Endometrial microvascular endothelial cells (primary cell): ENCODE measurements around the gene PGAM2. TPM values are rescaled to one million over a fixed set of nuclear protein-coding genes. Genes with fewer than 3 reads are reported as not detected.

ENCODE experiments used
- total RNA-seq: library from RNA; depleted of rRNA; stranded (reverse); fragments of >200 nt; gene quantifications from one replicate; pipeline ENCODE4 v1.2.3, GENCODE V29; 2015; ENCODE audit errors: inconsistent ontology term

PGAM2 gene
- total RNA-seq, 1 donor from 2014 or later: not detected

Other genes with a start within 250 kb of the PGAM2 start
- 155 TPM for gene MRPS24, start 196.1 kb downstream of the PGAM2 start, total RNA-seq
- gene URGCP, start 159.0 kb downstream of the PGAM2 start, total RNA-seq: 20.0 TPM
- 24.8 TPM for gene UBE2D4, start 139.1 kb downstream of the PGAM2 start, total RNA-seq
- gene SPDYE1, start 67.7 kb downstream of the PGAM2 start, total RNA-seq: not detected
- gene DBNL, start 20.9 kb downstream of the PGAM2 start, total RNA-seq: 199 TPM
- gene POLM, start 17.0 kb upstream of the PGAM2 start, total RNA-seq: 24.1 TPM
- gene AEBP1, start 38.8 kb upstream of the PGAM2 start, total RNA-seq: 23.8 TPM
- 102 TPM for gene POLD2, start 58.0 kb upstream of the PGAM2 start, total RNA-seq
- not detected for gene MYL7, start 75.8 kb upstream of the PGAM2 start, total RNA-seq
- gene GCK, start 123.9 kb upstream of the PGAM2 start, total RNA-seq: 0.28 TPM
- 135 TPM for gene YKT6, start 135.4 kb upstream of the PGAM2 start, total RNA-seq